IMR-90 (cell line): ENCODE results near the gene AHNAK2. TPM values are rescaled to one million over a fixed set of nuclear protein-coding genes. Genes with fewer than 3 reads are reported as not detected.
A peak's percentile ranks its signal among the peaks of the same experiment; 100 is the strongest.

Source experiments
- ATAC-seq: fragments of 200-7000 bp; cut with Tn5 transposase; 2 replicates; pipeline ENCODE4 v1.9.1; 2020; ENCODE audit warnings: low read depth, mild to moderate bottlenecking, moderate library complexity
- Bru-seq: library from RNA; stranded (reverse); fragments of 400-500 nt; gene quantifications from one replicate; lab custom pipeline; 2021; lab: Mats Ljungman, UMichigan
- BruChase-seq, 2 experiments: library from RNA; stranded (reverse); fragments of 400-500 nt; gene quantifications; one replicate each; lab custom pipeline; 2021; lab: Mats Ljungman, UMichigan
- BruUV-seq: library from RNA; stranded (reverse); fragments of 400-500 nt; replicated peaks from 2 replicates; lab custom pipeline; 2021; lab: Mats Ljungman, UMichigan
- CTCF ChIA-PET: fragments of 300-600 bp; formaldehyde crosslinking; extraction: SDS; loops from one replicate; lab custom pipeline; 2021; ENCODE audit warnings: antibody characterized with exemption; lab: Yijun Ruan, JAX
- POLR2A ChIA-PET: fragments of 300-600 bp; sonication (Branson Sonifier 250); formaldehyde crosslinking; loops from one replicate; lab custom pipeline; 2022; ENCODE audit warnings: antibody characterized with exemption; ENCODE audit not compliant: unreplicated experiment; lab: Charles Lee
- DNase-seq: peaks from one replicate; pipeline ENCODE4 v3.0.0; 2013
- H2AFZ ChIP-seq: replicated peaks from 2 replicates; pipeline ENCODE3; 2013; ENCODE audit warnings: low read length, mild to moderate bottlenecking; ENCODE audit not compliant: poor library complexity
- H2AK5ac ChIP-seq: 2 replicates; pipeline ENCODE4 v1.6.1; 2013; ENCODE audit warnings: low read depth, low read length, inconsistent platforms
- H2AK9ac ChIP-seq: replicated peaks from 2 replicates; pipeline ENCODE3; 2013; ENCODE audit warnings: mild to moderate bottlenecking, low read depth, low read length, moderate library complexity; ENCODE audit not compliant: poor library complexity
- H2BK120ac ChIP-seq: 2 replicates; pipeline ENCODE4 v1.6.1; 2013; ENCODE audit warnings: low read depth, low read length, inconsistent platforms
- H2BK15ac ChIP-seq: 3 replicates; pipeline ENCODE4 v1.6.1; 2013; ENCODE audit warnings: low read depth, low read length, inconsistent platforms
- H2BK20ac ChIP-seq: 2 replicates; pipeline ENCODE4 v1.6.1; 2013; ENCODE audit warnings: low read depth, mild to moderate bottlenecking, inconsistent platforms, low read length, moderate library complexity
- H2BK5ac ChIP-seq: 2 replicates; pipeline ENCODE4 v1.6.1; 2013; ENCODE audit warnings: mild to moderate bottlenecking, low read depth, low read length, inconsistent platforms; ENCODE audit not compliant: poor library complexity, severe bottlenecking
- H3K14ac ChIP-seq: replicated peaks from 2 replicates; pipeline ENCODE4 v1.6.1; 2013; ENCODE audit warnings: low read depth, low read length, inconsistent platforms
- H3K18ac ChIP-seq: 2 replicates; pipeline ENCODE4 v1.6.1; 2013; ENCODE audit warnings: low read depth, low read length, control low read depth
- H3K23ac ChIP-seq: 2 replicates; pipeline ENCODE4 v1.6.1; 2013; ENCODE audit warnings: low read depth, low read length, inconsistent platforms
- H3K27ac ChIP-seq: 2 replicates; pipeline ENCODE4 v1.5.1; 2013; ENCODE audit warnings: mild to moderate bottlenecking, control low read depth, low read length; ENCODE audit not compliant: insufficient read depth
- H3K27me3 ChIP-seq: 2 replicates; pipeline ENCODE4 v1.6.1; 2013; ENCODE audit warnings: low read length; ENCODE audit not compliant: control insufficient read depth, insufficient read depth
- H3K36me3 ChIP-seq: 2 replicates; pipeline ENCODE4 v1.6.1; 2013; ENCODE audit warnings: low read length, mixed read lengths; ENCODE audit not compliant: control insufficient read depth, insufficient read depth
- H3K4ac ChIP-seq: 2 replicates; pipeline ENCODE4 v1.6.1; 2013; ENCODE audit warnings: low read depth, low read length, inconsistent platforms
- H3K4me1 ChIP-seq: 2 replicates; pipeline ENCODE4 v1.6.1; 2013; ENCODE audit warnings: low read length, mixed read lengths; ENCODE audit not compliant: control insufficient read depth, insufficient read depth
- H3K4me2 ChIP-seq: 2 replicates; pipeline ENCODE4 v1.6.1; 2013; ENCODE audit warnings: low read depth, mild to moderate bottlenecking, control low read depth, low read length, moderate library complexity
- H3K4me3 ChIP-seq: 2 replicates; pipeline ENCODE4 v1.5.1; 2013; ENCODE audit warnings: low read depth, mild to moderate bottlenecking, control low read depth, low read length, moderate library complexity; ENCODE audit not compliant: insufficient read depth
- H3K56ac ChIP-seq: 2 replicates; pipeline ENCODE4 v1.6.1; 2013; ENCODE audit warnings: low read length, inconsistent platforms; ENCODE audit not compliant: insufficient read depth; ENCODE audit errors: extremely low read depth
- H3K79me1 ChIP-seq, 2 experiments: 2 replicates each; pipeline ENCODE4 v1.6.1; 2013; ENCODE audit warnings: low read length in 2 of 2, inconsistent platforms in 1 of 2, low read depth in 1 of 2
- H3K9ac ChIP-seq: 2 replicates; pipeline ENCODE4 v1.6.1; 2013; ENCODE audit warnings: low read depth, low read length, control low read depth
- H3K9me1 ChIP-seq: 2 replicates; pipeline ENCODE4 v1.6.1; 2013; ENCODE audit warnings: low read length, inconsistent platforms; ENCODE audit not compliant: insufficient read depth
- H3K9me3 ChIP-seq: 2 replicates; pipeline ENCODE4 v1.6.1; 2013; ENCODE audit warnings: low read length; ENCODE audit not compliant: control insufficient read depth, insufficient read depth
- H4K20me1 ChIP-seq: 2 replicates; pipeline ENCODE4 v1.6.1; 2013; ENCODE audit warnings: low read length, inconsistent platforms; ENCODE audit not compliant: insufficient read depth
- H4K5ac ChIP-seq: 2 replicates; pipeline ENCODE4 v1.6.1; 2013; ENCODE audit warnings: mild to moderate bottlenecking, low read depth, low read length, control low read depth
- H4K8ac ChIP-seq, 2 experiments: 2 replicates each; pipeline ENCODE4 v1.6.1; 2013; ENCODE audit warnings: low read depth in 2 of 2, low read length in 2 of 2, control low read depth in 1 of 2, inconsistent platforms in 1 of 2
- H4K91ac ChIP-seq: 2 replicates; pipeline ENCODE4 v1.6.1; 2013; ENCODE audit warnings: low read depth, low read length, inconsistent platforms; ENCODE audit not compliant: insufficient read depth
- BHLHE40 ChIP-seq: fragments of 150-350 bp; IDR thresholded peaks from 2 replicates; pipeline ENCODE4 v1.6.1; 2016; ENCODE audit warnings: mild to moderate bottlenecking, low read depth, low read length
- MAFK ChIP-seq: IDR thresholded peaks from 2 replicates; pipeline ENCODE4 v1.6.1; 2012; ENCODE audit warnings: low read depth, low read length, improper control_type of control experiment
- MXI1 ChIP-seq: IDR thresholded peaks from 2 replicates; pipeline ENCODE4 v1.6.1; 2012; ENCODE audit warnings: low read depth, mild to moderate bottlenecking, low read length, moderate library complexity, borderline replicate concordance
- RCOR1 ChIP-seq: IDR thresholded peaks from 2 replicates; pipeline ENCODE4 v1.6.1; 2012; ENCODE audit warnings: mild to moderate bottlenecking, low read length, improper control_type of control experiment; ENCODE audit not compliant: insufficient replicate concordance
- SMC3 ChIP-seq: fragments of 150-350 bp; IDR thresholded peaks from 2 replicates; pipeline ENCODE4 v1.6.1; 2016; ENCODE audit warnings: low read depth, mild to moderate bottlenecking, antibody characterized with exemption, low read length, moderate library complexity
- WGBS, 2 experiments: methylation state at CpG; one replicate each; pipeline versions ENCODE4 v1.1.5 to v1.1.7; 2013; ENCODE audit warnings: missing lambda C conversion rate in 2 of 2; ENCODE audit not compliant: insufficient read length in 1 of 2; ENCODE audit errors: extremely low coverage in 2 of 2; 5-methylcytosine and 5-hydroxymethylcytosine counted together
- dilution Hi-C: fragments of 300-500 bp; cut with HindIII; formaldehyde crosslinking; loops from one replicate; pipeline ENCODE4 v1.14.3; 2018; ENCODE audit warnings: low sequenced_read_pairs; ENCODE audit not compliant: unreplicated experiment
- in situ Hi-C: fragments of 300-500 bp; cut with MboI; formaldehyde crosslinking; loops from 3 replicates; pipeline ENCODE4 v1.14.3; 2019; ENCODE audit warnings: low sequenced_read_pairs, inconsistent platforms, mixed read lengths
- intact Hi-C: fragments of 100-400 bp; cut with micrococcal nuclease; formaldehyde crosslinking; loops from 2 replicates; pipeline ENCODE4 v1.10.0; 2022
- long read RNA-seq: library from polyadenylated mRNA; unstranded; transcript quantifications from one replicate; pipeline ENCODE4 v2.0.0, GENCODE V29; 2021; ENCODE audit not compliant: unreplicated experiment
- polyA plus RNA-seq, 3 experiments: library from polyadenylated mRNA; depleted of rRNA; stranded (reverse); fragments of >200 nt; gene quantifications; 2 replicates each; pipeline ENCODE4 v1.2.3, GENCODE V29; 2012; ENCODE audit warnings: low replicate concordance in 1 of 3
- total RNA-seq: library from RNA; depleted of rRNA; stranded (reverse); fragments of >200 nt; gene quantifications from 2 replicates; pipeline ENCODE4 v1.2.3, GENCODE V29; 2012; rRNA removed
- TF ChIP-seq, protein P1 (sequence below): conservative IDR thresholded peaks from 2 replicates; pipeline ENCODE4 v1.5.1; 2012; ENCODE audit warnings: mild to moderate bottlenecking, low read depth, low read length, improper control_type of control experiment
- TF ChIP-seq, protein P2 (sequence below): fragments of 150-350 bp; IDR thresholded peaks from 2 replicates; pipeline ENCODE4 v1.6.1; 2017; ENCODE audit warnings: mild to moderate bottlenecking, antibody characterized with exemption, low read length, low read depth

The AHNAK2 gene
- 6.7 and 7.9 TPM in 2 replicates for total RNA-seq
- polyA plus RNA-seq (2012; rRNA removed) = 2.5 and 2.6 TPM in 2 replicates
- polyA plus RNA-seq (2012; cell fraction: cytosol; rRNA removed) = 0.93 and 1.1 TPM in 2 replicates
- polyA plus RNA-seq (2012; cell fraction: nucleus; rRNA removed; ENCODE audit: low replicate concordance) = 4.5 and 7.9 TPM in 2 replicates
- percentile 43 among the genes with signal in this experiment for Bru-seq, nascent RNA
- BruChase-seq, experiment 1, labeled RNA remaining after a 6-hour chase = percentile 50 among the genes with signal in this experiment
- BruChase-seq, experiment 2, labeled RNA remaining after a 2-hour chase = percentile 50 among the genes with signal in this experiment
- long read RNA-seq, partial matches to known transcripts = 0 of 1 reads
- long read RNA-seq, other reads (novel, unspliced or antisense) = 1 of 1 reads

DNA sequence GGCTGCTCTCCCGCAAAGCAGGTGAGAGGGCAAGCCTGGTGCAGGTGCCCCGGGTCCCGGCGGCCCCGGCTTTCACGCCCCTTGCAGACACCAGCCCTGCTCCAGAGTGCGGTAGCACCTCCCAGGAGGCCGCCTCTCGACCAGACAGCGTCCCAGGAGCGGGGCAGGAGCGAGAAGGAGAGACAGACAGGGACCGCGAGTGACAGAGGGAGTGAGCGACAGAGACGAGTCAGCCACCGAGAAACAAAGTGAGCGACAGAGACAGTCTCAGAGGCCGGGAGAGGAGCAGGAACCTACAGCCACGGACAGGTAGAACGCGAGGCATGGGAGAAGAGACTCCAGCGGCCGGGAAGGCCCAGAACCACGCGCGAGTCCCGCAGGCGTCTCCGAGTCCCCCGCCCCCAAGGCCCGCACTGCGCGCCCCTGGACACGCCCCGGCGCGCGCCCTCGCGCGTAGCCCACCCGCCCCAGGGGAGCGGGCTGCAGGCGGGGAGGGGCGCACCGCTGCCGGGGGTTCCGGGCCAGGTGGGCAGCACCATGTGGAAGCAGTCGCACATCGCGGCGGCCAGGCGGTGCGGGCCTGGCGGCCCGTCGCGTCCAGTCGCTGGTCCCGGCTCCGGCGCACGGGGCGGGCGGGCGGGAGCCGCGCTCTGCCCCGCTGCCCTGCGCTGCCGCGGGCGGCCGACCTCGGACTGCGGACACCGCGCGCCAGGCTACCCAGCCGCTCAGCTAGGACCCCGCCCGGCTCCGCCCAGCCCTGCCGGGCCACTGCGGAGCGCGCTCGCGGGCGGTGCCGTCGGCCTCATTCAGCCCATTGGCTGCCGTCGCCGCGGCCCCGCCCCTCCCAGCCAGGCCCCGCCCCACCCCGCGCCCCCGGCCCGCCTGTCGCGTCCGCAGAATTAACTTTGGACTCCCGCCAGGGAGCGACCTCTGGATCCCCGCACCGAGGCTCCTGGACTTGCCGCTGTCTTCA, at the start of gene AHNAK2:
Gene AHNAK2 (minus strand): TSS at position 694 of the 973 bp plus-strand sequence. CDS start 137 bp downstream, at position 557.
- no peaks in the 10 kb centered on the region for H3K9me3 ChIP-seq
- peak within 1 kb of the TSS; percentile 81 for H3K14ac ChIP-seq
- peak within 1 kb of the TSS; percentile 70 for H2AK9ac ChIP-seq
- no peak within 1 kb of the TSS for H4K5ac ChIP-seq
- H4K20me1 ChIP-seq = 0 out of 2 replicates have a peak, but pooled peaks cover 3% of the 10 kb centered on the region
- H2BK15ac ChIP-seq = no peak within 1 kb of the TSS
- in situ Hi-C loops = no loop called here
- peak within 1 kb of the TSS; percentile 41 for H3K4me3 ChIP-seq
- H3K4me1 ChIP-seq = peaks cover 24% of the 10 kb centered on the region
- H2BK120ac ChIP-seq = no peak within 1 kb of the TSS
- dilution Hi-C loops = no loop called here
- DNase-seq = peak; percentile 67
- 6% methylated on average over 73 of the region's 111 CpGs; no CpG with 5 or more reads in 1 of the 2 experiments for WGBS, 2 experiments
- TF ChIP-seq BHLHE40 (no peak), SMC3 (no peak), RCOR1 (no peak), MXI1 (no peak), MAFK (no peak)
- TF ChIP-seq, protein P1, sequence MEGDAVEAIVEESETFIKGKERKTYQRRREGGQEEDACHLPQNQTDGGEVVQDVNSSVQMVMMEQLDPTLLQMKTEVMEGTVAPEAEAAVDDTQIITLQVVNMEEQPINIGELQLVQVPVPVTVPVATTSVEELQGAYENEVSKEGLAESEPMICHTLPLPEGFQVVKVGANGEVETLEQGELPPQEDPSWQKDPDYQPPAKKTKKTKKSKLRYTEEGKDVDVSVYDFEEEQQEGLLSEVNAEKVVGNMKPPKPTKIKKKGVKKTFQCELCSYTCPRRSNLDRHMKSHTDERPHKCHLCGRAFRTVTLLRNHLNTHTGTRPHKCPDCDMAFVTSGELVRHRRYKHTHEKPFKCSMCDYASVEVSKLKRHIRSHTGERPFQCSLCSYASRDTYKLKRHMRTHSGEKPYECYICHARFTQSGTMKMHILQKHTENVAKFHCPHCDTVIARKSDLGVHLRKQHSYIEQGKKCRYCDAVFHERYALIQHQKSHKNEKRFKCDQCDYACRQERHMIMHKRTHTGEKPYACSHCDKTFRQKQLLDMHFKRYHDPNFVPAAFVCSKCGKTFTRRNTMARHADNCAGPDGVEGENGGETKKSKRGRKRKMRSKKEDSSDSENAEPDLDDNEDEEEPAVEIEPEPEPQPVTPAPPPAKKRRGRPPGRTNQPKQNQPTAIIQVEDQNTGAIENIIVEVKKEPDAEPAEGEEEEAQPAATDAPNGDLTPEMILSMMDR = no peak
- TF ChIP-seq, protein P2, sequence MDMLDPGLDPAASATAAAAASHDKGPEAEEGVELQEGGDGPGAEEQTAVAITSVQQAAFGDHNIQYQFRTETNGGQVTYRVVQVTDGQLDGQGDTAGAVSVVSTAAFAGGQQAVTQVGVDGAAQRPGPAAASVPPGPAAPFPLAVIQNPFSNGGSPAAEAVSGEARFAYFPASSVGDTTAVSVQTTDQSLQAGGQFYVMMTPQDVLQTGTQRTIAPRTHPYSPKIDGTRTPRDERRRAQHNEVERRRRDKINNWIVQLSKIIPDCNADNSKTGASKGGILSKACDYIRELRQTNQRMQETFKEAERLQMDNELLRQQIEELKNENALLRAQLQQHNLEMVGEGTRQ = no peak
- POLR2A ChIA-PET = interaction anchor here (0.6 kb wide), 1 partner anchor 10 kb away, joined by 3 read pairs; no protein-coding TSS in a partner anchor
- no peak within 1 kb of the TSS for H3K18ac ChIP-seq
- H3K79me1 ChIP-seq = peaks cover 0 to under 1% of the 10 kb centered on the region in 2 experiments; a peak in 1 of 4 replicates
- H3K36me3 ChIP-seq = no peaks in the 10 kb centered on the region
- H2AFZ ChIP-seq = peak within 1 kb of the TSS; percentile 84
- peak within 1 kb of the TSS; percentile 39; the same call in 1 of the 2 replicates for H2AK5ac ChIP-seq
- intact Hi-C loops = loop anchor here (2.0 kb wide), 1 partner anchor 43 kb away; the partner anchor contains the start of gene CDCA4
- H3K4ac ChIP-seq = peak within 1 kb of the TSS; percentile 29
- H4K8ac ChIP-seq = 0 out of 4 replicates have a peak within 1 kb of the TSS, but pooled peaks of 1 of the 2 experiments have one; percentile 60
- no peak within 1 kb of the TSS for H3K56ac ChIP-seq
- no peak within 1 kb of the TSS for H3K27ac ChIP-seq
- peaks cover 9% of the 10 kb centered on the region; the same call in 1 of the 2 replicates for H3K9me1 ChIP-seq
- peak within 1 kb of the TSS; percentile 74 for H3K4me2 ChIP-seq
- no peak within 1 kb of the TSS for H2BK5ac ChIP-seq
- no peak within 1 kb of the TSS for H2BK20ac ChIP-seq
- ATAC-seq = peak; percentile 90
- CTCF ChIA-PET = interaction anchor here (1.3 kb wide), 1 partner anchor 67 kb away, joined by 4 read pairs; no protein-coding TSS in a partner anchor
- peak within 1 kb of the TSS; percentile 24; the same call in 1 of the 2 replicates for H3K9ac ChIP-seq
- H4K91ac ChIP-seq = no peak within 1 kb of the TSS
- no peaks in the 10 kb centered on the region for H3K27me3 ChIP-seq
- BruUV-seq = no TSS peak
- H3K23ac ChIP-seq = peak within 1 kb of the TSS; percentile 82
